Spinal cord (tissue), 10 donors: Measurements from ENCODE around the gene RITA1. TPM values are rescaled to one million over a fixed set of nuclear protein-coding genes. Genes with fewer than 3 reads are reported as not detected.
"Not testable (repeated sequence)": the region's sequence is repeated elsewhere in the genome, so short reads cannot be mapped to it uniquely, and the experiment has no call there.

Experiments used
- DNase-seq, 6 donors: peaks; one replicate each; pipeline versions ENCODE4 v3.0.0 to v3.0.0-alpha.2; 2013 to 2015; ENCODE audit warnings: low spot score in 6 of 6, low read depth in 4 of 6
- H3K27ac ChIP-seq: one replicate; pipeline ENCODE4 v1.5.1; 2013; ENCODE audit warnings: low read depth, low read length, control low read depth
- H3K27me3 ChIP-seq: one replicate; pipeline ENCODE4 v1.6.1; 2013; ENCODE audit warnings: low read length; ENCODE audit not compliant: control insufficient read depth, insufficient read depth
- H3K36me3 ChIP-seq: one replicate; pipeline ENCODE4 v1.6.1; 2013; ENCODE audit warnings: low read length; ENCODE audit not compliant: control insufficient read depth, insufficient read depth
- H3K4me1 ChIP-seq: one replicate; pipeline ENCODE4 v1.6.1; 2013; ENCODE audit warnings: low read length; ENCODE audit not compliant: control insufficient read depth, insufficient read depth
- H3K4me3 ChIP-seq: one replicate; pipeline ENCODE4 v1.5.1; 2013; ENCODE audit warnings: low read depth, low read length, control low read depth
- H3K9me3 ChIP-seq: one replicate; pipeline ENCODE4 v1.6.1; 2013; ENCODE audit warnings: low read length; ENCODE audit not compliant: control insufficient read depth, insufficient read depth
- WGBS: methylation state at CpG from one replicate; pipeline ENCODE4 v1.1.5; 2013; ENCODE audit warnings: missing lambda C conversion rate; ENCODE audit not compliant: insufficient coverage; 5-methylcytosine and 5-hydroxymethylcytosine counted together
- long read RNA-seq, 4 donors: transcript quantifications; one replicate each; lab custom pipeline, GENCODE V29; 2026
- polyA plus RNA-seq, 2 donors: library from polyadenylated mRNA; unstranded; fragments of 120-200 nt; gene quantifications; one replicate each; pipeline ENCODE4 v1.2.1, GENCODE V29; 2013; ENCODE audit not compliant: insufficient read length in 2 of 2
- total RNA-seq, 2 donors: library from RNA; depleted of rRNA in 1 of 2; stranded (reverse); fragments of 120-200 nt in 1 of 2; fragments of >200 nt in 1 of 2; gene quantifications; one replicate each; pipeline versions ENCODE4 v1.2.3 to v1.2.4, GENCODE V29; 2013 to 2014
- donor health status: healthy.

The RITA1 gene
- 10 to 100 TPM; 11.7 to 25.9 TPM for total RNA-seq
- 10 to 100 TPM; 31.4 to 32.1 TPM for polyA plus RNA-seq
- long read RNA-seq, donor 1, transcript RITA1-201 (4 exons, 2,053 nt), result major isoform, 18 of 23 reads
- long read RNA-seq, donor 1, partial matches to known transcripts, result 0 of 23 reads
- long read RNA-seq, donor 1, other reads (novel, unspliced or antisense), result 0 of 23 reads
- long read RNA-seq, donor 2, partial matches to known transcripts, result 0 of 4 reads
- long read RNA-seq, donor 2, other reads (novel, unspliced or antisense), result 0 of 4 reads
- long read RNA-seq, donor 3, transcript RITA1-201 (4 exons, 2,053 nt), result major isoform, 12 of 14 reads
- long read RNA-seq, donor 3, partial matches to known transcripts, result 0 of 14 reads
- long read RNA-seq, donor 3, other reads (novel, unspliced or antisense), result 0 of 14 reads
- long read RNA-seq, donor 4, transcript RITA1-201 (4 exons, 2,053 nt), result major isoform, 8 of 10 reads
- long read RNA-seq, donor 4, partial matches to known transcripts, result 0 of 10 reads
- long read RNA-seq, donor 4, other reads (novel, unspliced or antisense), result 0 of 10 reads

- Histone ChIP-seq H3K36me3 (peaks cover 26% of the 10 kb centered on the region), H3K4me3 (peak within 1 kb of the TSS; percentile 83), H3K4me1 (peaks cover 26% of the 10 kb centered on the region), H3K27me3 (no peaks in the 10 kb centered on the region), H3K9me3 (no peaks in the 10 kb centered on the region), H3K27ac (peak within 1 kb of the TSS; percentile 95)
- DNase-seq, result peak; percentile 63 to 94 (median 79)
- under 1% methylated on average over 89 of the region's 89 CpGs for WGBS
These were observed at the start of gene RITA1, which contains the start of gene DDX54 for GRCh38 chr12:113185180-113186032. TSS of gene RITA1 (plus strand) at chr12:113185721. CDS start at chr12:113186747, 1,026 bp downstream. TSS of gene DDX54 (minus strand) at chr12:113185478. CDS start at chr12:113185451, 27 bp downstream.

GRCh38 chr12:113136128-113136989 is 49.2 kb upstream of the RITA1 start:
- no peak overlapping the region for H3K4me3 ChIP-seq

GRCh38 chr12:113136990-113137511 is 48.5 kb upstream of the RITA1 start:
- 86% methylated on average over 5 of the region's 6 CpGs for WGBS
- H3K27ac ChIP-seq, result no peak overlapping the region
- no peak for DNase-seq
- peaks cover 21% of the 10 kb centered on the region for H3K27me3 ChIP-seq
- no peaks in the 10 kb centered on the region for H3K9me3 ChIP-seq
- H3K4me3 ChIP-seq, result no peak overlapping the region
- H3K4me1 ChIP-seq, result peaks cover 24% of the 10 kb centered on the region
- no peaks in the 10 kb centered on the region for H3K36me3 ChIP-seq

More at GRCh38 chr12:113136128-113136989, 49.2 kb upstream of the RITA1 start:
- Histone ChIP-seq H3K4me1 (peaks cover 21% of the 10 kb centered on the region), H3K36me3 (no peaks in the 10 kb centered on the region), H3K9me3 (no peaks in the 10 kb centered on the region), H3K27ac (no peak overlapping the region), H3K27me3 (peaks cover 21% of the 10 kb centered on the region)
- WGBS, result 83% methylated on average over 5 of the region's 21 CpGs
- DNase-seq, result peak in 1 of 6 donors; percentile 31

GRCh38 chr12:113137861-113138783 is 47.4 kb upstream of the RITA1 start:
- no peaks in the 10 kb centered on the region for H3K36me3 ChIP-seq
- H3K4me1 ChIP-seq, result peaks cover 35% of the 10 kb centered on the region
- H3K27ac ChIP-seq, result no peak overlapping the region
- 77% methylated on average over 7 of the region's 12 CpGs for WGBS
- peaks cover 21% of the 10 kb centered on the region for H3K27me3 ChIP-seq
- no peak for DNase-seq
- H3K9me3 ChIP-seq, result no peaks in the 10 kb centered on the region
- H3K4me3 ChIP-seq, result no peak overlapping the region

GRCh38 chr12:113138826-113139225 is 46.7 kb upstream of the RITA1 start:
- Histone ChIP-seq H3K4me1 (peaks cover 35% of the 10 kb centered on the region), H3K9me3 (no peaks in the 10 kb centered on the region), H3K36me3 (no peaks in the 10 kb centered on the region), H3K27ac (no peak overlapping the region), H3K27me3 (peaks cover 21% of the 10 kb centered on the region), H3K4me3 (no peak overlapping the region)
- WGBS, result 66% methylated on average over 2 of the region's 3 CpGs
- DNase-seq, result no peak

GRCh38 chr12:113140706-113141105 is 44.8 kb upstream of the RITA1 start:
- H3K4me1 ChIP-seq, result peaks cover 19% of the 10 kb centered on the region
- no peaks in the 10 kb centered on the region for H3K36me3 ChIP-seq
- H3K27ac ChIP-seq, result no peak overlapping the region
- 90% methylated on average over 3 of the region's 7 CpGs for WGBS
- no peak overlapping the region for H3K4me3 ChIP-seq
- no peaks in the 10 kb centered on the region for H3K9me3 ChIP-seq
- H3K27me3 ChIP-seq, result peaks cover 9% of the 10 kb centered on the region
- DNase-seq, result no peak

GRCh38 chr12:113141716-113142115 is 43.8 kb upstream of the RITA1 start:
- H3K36me3 ChIP-seq, H3K27me3 ChIP-seq, H3K27ac ChIP-seq, H3K9me3 ChIP-seq, H3K4me3 ChIP-seq, DNase-seq: not testable (repeated sequence)
- WGBS, result 100% methylated on average over 2 of the region's 3 CpGs
- H3K4me1 ChIP-seq, result peaks cover 14% of the 10 kb centered on the region

- peak in 2 of 6 donors; percentile 77 to 83 for DNase-seq
- no peaks in the 10 kb centered on the region for H3K36me3 ChIP-seq
- H3K27me3 ChIP-seq, result no peaks in the 10 kb centered on the region
- no peak overlapping the region for H3K4me3 ChIP-seq
- H3K9me3 ChIP-seq, result peaks cover 1% of the 10 kb centered on the region
- H3K4me1 ChIP-seq, result peaks cover 14% of the 10 kb centered on the region
- no peak overlapping the region for H3K27ac ChIP-seq
- WGBS, result 24% methylated on average over 11 of the region's 17 CpGs
These were observed 43.2 kb upstream of the RITA1 start for GRCh38 chr12:113142173-113142885.
